ENCODE data around the gene EIF3A.

EIF3A gene

DNA sequence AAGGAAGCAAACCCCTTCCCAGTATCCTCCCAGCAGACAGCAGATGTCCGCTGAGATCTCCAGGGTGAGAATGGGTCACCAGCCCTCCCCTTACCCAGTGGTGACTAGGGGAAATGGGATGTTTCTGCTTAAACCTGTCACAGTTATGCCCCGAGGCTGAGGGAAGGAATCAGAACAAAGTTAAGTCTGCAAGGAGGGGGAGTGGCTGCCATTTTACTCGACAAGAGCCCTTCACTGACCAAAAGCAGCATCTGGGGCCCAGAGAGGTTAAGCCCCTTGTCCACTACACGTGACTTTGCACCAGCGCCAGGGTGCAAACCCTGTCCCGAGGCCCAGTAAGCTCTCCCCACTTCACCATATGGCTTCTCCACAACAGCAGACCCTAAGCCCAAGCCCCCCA, 55.7 kb downstream of the EIF3A start:
- no peak overlapping the region for H3K4me3 ChIP-seq (ENCODE audit: control insufficient read depth, low read depth, low read length)
- TF ChIP-seq, protein P1, sequence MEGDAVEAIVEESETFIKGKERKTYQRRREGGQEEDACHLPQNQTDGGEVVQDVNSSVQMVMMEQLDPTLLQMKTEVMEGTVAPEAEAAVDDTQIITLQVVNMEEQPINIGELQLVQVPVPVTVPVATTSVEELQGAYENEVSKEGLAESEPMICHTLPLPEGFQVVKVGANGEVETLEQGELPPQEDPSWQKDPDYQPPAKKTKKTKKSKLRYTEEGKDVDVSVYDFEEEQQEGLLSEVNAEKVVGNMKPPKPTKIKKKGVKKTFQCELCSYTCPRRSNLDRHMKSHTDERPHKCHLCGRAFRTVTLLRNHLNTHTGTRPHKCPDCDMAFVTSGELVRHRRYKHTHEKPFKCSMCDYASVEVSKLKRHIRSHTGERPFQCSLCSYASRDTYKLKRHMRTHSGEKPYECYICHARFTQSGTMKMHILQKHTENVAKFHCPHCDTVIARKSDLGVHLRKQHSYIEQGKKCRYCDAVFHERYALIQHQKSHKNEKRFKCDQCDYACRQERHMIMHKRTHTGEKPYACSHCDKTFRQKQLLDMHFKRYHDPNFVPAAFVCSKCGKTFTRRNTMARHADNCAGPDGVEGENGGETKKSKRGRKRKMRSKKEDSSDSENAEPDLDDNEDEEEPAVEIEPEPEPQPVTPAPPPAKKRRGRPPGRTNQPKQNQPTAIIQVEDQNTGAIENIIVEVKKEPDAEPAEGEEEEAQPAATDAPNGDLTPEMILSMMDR (IDR thresholded peaks at IDR 0.05; ENCODE audit: control insufficient read depth, insufficient read depth, low read depth, low read length, missing control alignments), result no peak
- no peak for DNase-seq (ENCODE audit: low read depth)

DNA sequence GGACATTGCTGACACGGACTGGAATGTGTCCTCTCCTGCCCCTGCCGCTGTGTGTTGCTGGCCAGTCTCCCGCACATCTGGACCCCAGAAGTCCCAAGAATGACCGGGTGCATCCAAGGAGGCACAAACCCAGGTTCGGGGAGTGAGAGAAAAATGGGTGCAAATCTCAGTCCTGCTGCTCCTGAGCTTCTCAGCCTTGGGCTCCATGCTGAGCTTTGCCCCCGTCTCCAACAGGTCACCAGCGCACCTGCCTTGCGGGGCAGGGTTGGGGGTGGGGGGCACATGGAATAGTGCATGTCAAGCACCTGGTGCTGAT, 57.1 kb downstream of the EIF3A start:
- TF ChIP-seq, protein P1 (IDR thresholded peaks at IDR 0.05; ENCODE audit: control insufficient read depth, insufficient read depth, low read depth, low read length, missing control alignments), result no peak
- no peak overlapping the region for H3K4me3 ChIP-seq (ENCODE audit: control insufficient read depth, low read depth, low read length)
- DNase-seq (ENCODE audit: low read depth), result no peak

DNA sequence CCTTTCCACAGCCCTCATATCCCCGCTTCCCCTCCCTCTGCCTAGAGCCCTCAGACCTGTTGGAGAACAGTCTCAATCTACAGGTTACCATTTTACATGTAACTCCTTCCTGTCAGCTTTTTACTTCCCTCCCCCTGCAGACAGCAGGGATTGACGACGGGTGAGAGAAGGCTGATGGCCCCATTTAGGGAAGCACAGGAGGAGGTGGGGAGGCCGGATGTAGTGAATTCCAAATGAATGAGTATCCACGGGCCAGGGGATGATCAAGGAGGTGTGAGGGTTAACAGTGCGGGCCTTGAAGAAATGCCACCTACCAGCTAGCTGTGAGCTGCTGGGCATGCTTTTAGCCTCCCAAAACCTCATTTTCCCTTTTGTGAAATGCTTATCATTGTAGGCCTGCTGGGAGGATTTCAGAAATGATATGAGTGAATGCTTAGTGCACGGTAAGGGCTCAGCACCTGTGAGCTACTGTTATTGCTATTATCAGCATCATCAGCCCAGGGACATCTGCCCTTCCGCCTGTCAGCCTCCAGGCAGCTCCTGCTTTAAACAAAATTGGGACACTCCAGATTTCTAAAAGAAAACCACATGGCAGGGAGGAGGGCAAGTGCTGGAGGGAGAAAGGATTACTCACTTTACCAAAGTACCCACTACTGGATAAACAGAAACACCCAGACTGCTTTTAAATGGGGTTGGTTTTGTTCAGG, 57.6 kb downstream of the EIF3A start:
- no peak overlapping the region for H3K4me3 ChIP-seq (ENCODE audit: control insufficient read depth, low read depth, low read length)
- DNase-seq (ENCODE audit: low read depth), result peak; percentile 33
- TF ChIP-seq, protein P1 (IDR thresholded peaks at IDR 0.05; ENCODE audit: control insufficient read depth, insufficient read depth, low read depth, low read length, missing control alignments), result no peak

DNA sequence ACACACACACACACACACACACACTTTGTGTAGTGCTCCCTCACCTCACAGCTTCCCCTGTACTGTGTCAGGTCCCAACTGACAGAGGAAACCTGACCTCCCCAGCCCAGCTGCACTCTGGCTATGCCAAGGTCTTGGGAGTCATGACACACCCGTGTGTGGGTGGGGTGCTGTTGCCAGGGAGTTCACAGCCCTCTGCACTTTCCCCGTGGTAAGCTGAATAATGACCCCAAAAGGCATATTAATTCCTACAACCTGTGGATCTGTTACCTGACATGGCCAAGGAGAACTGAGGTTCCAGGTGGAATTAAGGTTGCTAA, 60.0 kb downstream of the EIF3A start:
- TF ChIP-seq, protein P1 (IDR thresholded peaks at IDR 0.05; ENCODE audit: control insufficient read depth, insufficient read depth, low read depth, low read length, missing control alignments), result no peak
- DNase-seq (ENCODE audit: low read depth), result no peak

DNA sequence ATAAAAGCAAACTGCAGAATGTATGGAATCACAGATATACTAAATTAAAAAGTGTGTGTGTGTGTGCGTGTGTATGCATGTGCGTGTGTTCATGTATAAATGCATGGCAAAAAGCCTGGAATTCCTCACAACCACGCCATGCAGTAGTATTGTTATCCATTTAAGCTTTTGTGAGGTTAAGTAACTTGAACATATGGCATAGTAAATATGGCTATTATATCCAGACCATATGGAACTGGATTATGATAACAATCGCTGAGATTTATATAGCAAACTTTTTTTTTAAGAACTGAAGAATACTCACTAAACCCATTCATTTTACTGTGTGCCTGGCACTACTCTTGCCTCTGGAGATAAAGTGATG, 73.4 kb downstream of the EIF3A start:
- TF ChIP-seq, protein P1 (IDR thresholded peaks at IDR 0.05; ENCODE audit: control insufficient read depth, insufficient read depth, low read depth, low read length, missing control alignments), result no peak
- no peak for DNase-seq (ENCODE audit: low read depth)
- no peak overlapping the region for H3K4me3 ChIP-seq (ENCODE audit: control insufficient read depth, low read depth, low read length)

More for the DNA sequence above, 60.0 kb downstream of the EIF3A start:
- H3K4me3 ChIP-seq (ENCODE audit: control insufficient read depth, low read depth, low read length), result no peak overlapping the region

DNA sequence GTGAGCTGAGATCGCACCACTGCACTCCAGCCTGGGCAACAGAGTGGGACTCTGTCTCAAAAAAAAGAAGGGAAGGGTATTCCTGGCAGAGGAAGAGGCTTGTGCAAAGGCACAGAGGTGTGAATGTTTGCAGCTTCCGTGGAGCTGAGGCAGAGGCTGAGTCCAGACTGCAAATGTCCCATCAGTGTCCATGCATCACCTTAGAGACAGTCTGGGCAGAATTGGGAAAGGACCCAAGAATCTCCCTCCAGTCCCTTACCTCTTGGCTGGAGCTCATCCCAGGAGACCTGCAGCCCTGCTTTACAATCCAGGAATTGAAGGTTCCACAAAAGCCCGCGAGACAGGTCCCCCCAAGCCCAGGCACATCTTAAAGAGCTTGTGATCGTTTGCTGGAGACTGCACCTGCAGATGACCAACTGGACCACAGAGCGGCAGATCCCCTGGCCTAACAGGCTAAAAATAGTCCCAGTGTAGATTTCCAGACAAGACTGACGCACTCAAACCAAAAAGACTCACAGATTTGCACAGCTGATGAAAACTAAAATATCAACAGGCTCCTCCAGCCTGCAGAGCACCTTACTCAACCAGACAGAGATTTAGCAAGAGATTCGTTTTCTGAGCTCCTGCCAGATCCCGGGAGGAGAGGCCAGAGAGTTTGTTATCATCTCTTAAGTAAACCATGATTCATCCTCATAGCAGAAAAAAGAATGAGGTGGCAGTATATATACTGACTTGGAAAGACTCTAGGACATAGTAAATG, 74.0 kb downstream of the EIF3A start:
- H3K4me3 ChIP-seq (ENCODE audit: control insufficient read depth, low read depth, low read length), result no peak overlapping the region
- DNase-seq (ENCODE audit: low read depth), result peak; percentile 98
- TF ChIP-seq, protein P1 (IDR thresholded peaks at IDR 0.05; ENCODE audit: control insufficient read depth, insufficient read depth, low read depth, low read length, missing control alignments), result peak; percentile 6
